Mucosa of gallbladder (tissue), 1 donor: ENCODE measurements around the gene COX7A1. TPM values are rescaled to one million over a fixed set of nuclear protein-coding genes. Genes with fewer than 3 reads are reported as not detected.
"Not testable (repeated sequence)": the region's sequence is repeated elsewhere in the genome, so short reads cannot be mapped to it uniquely, and the experiment has no call there.

Experiments used
- DNase-seq: peaks from one replicate; pipeline ENCODE4 v3.0.0-alpha.2; 2020; ENCODE audit warnings: low spot score
- total RNA-seq: library from RNA; stranded (reverse); gene quantifications from one replicate; pipeline ENCODE4 v1.2.1, GENCODE V29; 2021
- donor health status: DM: no; HTN: no; CAD: no.

COX7A1 gene
- 55.7 TPM for total RNA-seq

DNA sequence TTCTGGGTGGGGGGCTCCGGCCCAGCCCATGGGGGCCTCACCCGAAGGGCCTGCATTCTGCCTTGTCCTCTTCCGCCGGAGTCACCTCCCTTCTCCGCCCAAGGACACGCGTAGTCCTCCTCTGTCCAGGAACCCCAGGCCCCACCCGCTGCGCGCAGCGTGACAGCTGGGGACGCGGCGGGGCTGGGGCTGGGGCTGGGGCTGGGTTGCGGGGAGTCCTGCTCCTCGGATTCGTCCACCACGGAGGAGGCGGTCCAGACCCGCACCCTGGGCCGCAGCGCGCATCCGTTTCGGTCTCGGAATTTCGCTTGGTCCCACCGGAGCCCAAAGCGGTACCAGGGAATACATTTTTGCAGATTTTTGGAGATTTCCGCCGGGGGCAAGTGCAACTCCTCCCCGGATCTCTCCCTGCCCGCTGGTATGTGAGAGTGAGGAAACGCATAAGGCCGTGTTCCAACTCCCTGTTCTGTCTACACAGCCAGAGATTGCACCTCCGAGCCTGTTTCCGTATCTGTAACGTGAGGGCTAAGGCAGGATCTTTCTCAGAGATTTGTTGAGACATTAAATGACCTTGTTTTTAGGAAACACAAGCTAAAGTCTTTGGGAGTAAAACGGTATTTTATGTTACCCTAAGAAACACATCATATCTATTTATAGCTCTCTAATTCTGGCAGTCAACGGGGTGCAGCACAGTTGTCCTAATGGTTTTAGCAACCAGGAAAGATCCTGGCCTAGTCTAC is at the start of gene COX7A1:
Gene COX7A1, minus strand, starts transcription at position 96 of the 740 bp plus-strand sequence. Its CDS starts 40 bp downstream, at position 56.
- no peak for DNase-seq

DNA sequence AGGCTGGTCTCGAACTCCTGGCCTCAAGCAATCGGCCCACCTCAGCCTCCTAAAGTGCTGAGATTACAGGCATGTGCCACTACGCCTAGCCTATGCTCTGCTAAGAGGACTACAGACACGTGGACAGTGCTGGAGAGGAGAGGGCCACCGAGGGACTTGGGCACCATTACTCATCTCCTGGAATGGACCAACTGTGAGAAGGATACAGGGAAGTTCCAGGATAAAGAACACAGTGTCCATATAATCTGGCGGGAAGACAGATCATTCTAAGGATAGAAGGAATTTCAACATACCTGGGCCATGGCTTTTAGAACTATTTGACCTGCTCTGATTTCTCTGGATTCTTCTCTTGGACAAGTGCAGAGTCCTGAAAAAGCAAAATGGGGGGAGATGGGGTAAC is 49.4 kb upstream of the COX7A1 start:
- DNase-seq: no peak

DNA sequence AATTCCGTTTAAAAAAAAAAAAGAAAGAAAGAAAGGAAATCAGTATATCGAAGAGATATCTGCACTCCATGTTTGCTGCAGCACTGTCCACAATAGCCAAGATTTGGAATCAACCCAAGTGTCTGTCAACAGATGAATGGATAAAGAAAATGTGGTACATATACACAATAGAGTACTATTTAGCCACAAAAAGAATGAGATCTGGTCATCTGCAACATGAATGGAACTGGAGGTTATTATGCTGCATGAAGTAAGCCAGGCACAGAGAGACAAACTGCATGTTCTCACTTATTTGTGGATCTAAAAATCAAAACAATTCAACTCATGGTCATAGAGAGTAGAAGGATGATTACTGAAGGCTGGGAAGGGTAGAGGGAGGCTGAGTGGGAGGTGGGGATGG is 45.9 kb upstream of the COX7A1 start:
- no peak for DNase-seq

DNA sequence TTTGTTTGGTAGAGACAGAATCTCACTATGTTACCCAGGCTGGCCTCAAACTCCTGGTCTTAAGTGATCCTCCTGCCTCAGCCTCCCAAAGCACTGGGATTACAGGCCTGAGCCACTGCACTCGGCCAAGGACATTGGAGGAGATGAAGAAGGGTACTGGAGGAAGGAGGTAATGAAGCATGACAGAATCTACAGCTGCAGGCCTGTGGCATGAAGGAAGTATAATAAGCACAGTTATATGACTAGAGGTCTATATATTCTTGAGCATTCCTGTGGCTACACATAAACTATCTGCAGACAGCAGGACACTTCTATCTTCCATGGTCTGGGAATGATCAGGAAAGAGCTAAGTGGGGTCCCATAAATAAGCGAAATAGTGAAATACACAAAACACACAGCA is 44.0 kb upstream of the COX7A1 start:
- DNase-seq: no peak

DNA sequence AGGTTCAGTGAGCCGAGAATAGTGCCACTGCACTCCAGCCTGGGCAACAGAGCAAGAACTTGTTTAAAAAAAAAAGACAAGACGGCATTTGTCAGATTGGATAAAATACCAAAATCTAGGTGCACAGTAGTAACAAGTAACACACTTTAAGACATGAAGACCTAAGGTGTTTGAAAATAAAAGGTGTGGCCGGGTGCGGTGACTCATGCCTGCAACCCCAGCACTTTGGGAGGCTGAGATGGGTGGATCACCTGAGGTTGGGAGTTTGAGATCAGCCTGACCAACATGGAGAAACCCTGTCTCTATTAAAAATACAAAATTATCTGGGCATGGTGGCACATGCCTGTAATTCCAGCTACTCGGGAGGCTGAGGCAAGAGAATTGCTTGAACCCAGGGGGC is 34.5 kb upstream of the COX7A1 start:
- DNase-seq: not testable (repeated sequence)

DNA sequence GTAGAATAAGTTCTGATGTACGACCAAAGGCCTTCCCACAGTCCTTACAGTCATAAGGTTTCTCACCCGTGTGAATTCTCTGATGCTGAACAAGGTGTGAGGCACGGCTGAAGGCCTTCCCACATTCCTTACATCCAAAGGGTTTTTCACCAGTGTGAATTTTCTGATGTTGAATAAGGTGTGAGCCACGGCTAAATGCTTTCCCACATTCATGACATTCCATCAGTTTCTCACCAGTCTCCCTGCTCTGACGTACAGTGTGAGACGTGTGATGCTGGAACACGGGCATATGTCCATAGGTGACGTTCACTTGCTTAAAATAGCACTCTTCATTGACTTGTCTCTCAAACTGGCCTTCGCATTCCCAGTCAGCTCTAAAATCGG is 31.0 kb upstream of the COX7A1 start:
- no peak for DNase-seq

DNA sequence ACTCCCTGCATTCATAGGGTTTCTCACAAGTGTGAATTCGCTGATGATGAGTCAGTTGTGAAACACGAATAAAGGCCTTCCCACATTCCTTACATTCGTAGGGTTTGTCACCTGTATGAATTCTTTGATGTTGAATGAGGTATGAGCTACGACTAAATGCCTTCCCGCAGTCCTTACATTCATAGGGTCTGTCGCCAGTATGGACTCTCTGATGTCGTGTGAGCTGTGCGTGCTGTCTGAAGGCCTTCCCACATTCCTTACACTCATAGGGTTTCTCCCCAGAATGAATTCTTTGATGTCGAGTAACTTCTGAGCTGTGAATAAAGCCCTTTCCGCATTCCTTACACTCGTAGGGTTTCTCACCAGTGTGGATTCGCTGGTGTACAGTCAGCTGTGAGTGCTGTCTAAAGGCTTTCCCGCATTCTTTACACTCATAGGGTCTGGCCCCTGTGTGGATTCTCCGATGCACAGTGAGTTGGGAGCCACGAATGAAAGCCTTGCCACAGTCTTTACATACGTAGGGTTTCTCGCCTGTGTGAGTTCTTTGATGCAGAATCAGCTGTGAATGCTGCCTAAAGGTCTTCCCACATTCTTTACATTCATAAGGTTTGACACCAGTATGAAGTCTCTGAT is 30.5 kb upstream of the COX7A1 start:
- DNase-seq: no peak

DNA sequence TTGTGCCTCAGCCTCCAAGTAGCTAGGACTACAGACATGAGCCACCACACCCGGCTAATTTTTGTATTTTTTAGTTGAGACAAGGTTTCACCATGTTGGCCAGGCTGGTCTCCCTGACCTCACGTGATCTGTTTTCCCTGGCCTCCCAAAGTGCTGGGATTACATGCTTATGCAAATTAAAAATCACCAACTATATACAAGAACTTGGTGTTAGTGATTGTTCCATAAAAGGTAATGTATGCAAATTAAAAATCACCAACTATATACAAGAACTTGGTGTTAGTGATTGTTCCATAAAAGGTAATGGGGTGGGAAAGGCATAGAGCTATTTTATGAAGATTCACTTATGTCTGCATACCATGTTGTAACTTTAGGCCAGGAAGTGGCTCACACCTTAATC is 26.8 kb upstream of the COX7A1 start:
- not testable (repeated sequence) for DNase-seq

DNA sequence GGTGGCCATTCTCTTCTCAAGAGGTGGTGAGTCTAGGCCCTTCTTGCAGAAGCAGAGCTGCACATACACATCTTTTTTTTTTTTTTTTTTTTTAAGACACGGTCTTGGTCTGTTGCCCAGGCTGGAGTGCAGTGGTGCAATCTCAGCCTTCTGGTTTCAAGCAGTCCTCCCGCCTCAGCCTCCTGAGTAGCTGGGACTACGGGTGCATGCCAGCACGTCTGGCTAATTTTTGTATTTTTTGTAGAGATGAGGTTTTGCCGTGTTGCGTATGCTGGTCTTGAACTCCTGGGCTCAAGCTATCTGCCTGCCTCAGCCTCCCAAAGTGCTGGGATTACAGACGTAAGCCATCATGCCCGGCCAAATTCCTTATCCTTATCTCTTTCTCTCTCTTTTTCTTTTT is 21.6 kb upstream of the COX7A1 start:
- DNase-seq: not testable (repeated sequence)

DNA sequence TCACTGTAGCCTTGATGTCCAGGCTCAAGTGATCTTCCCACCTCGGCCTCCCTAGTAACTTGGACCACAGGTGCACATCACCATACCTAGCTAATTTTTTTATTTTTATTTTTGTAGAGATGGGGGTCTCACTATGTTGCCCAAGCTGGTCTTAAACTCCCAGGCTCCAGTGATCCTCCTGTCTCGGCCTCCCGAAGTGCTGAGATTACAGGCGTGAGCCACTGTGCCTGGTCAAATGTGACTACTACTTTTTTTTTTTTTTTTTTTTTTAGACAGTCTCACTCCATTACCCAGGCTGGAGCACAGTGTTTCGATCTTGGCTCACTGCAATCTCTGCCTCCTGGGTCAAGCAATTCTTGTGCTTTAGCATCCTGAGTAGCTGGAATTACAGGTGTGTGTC is 20.6 kb upstream of the COX7A1 start:
- no peak for DNase-seq

DNA sequence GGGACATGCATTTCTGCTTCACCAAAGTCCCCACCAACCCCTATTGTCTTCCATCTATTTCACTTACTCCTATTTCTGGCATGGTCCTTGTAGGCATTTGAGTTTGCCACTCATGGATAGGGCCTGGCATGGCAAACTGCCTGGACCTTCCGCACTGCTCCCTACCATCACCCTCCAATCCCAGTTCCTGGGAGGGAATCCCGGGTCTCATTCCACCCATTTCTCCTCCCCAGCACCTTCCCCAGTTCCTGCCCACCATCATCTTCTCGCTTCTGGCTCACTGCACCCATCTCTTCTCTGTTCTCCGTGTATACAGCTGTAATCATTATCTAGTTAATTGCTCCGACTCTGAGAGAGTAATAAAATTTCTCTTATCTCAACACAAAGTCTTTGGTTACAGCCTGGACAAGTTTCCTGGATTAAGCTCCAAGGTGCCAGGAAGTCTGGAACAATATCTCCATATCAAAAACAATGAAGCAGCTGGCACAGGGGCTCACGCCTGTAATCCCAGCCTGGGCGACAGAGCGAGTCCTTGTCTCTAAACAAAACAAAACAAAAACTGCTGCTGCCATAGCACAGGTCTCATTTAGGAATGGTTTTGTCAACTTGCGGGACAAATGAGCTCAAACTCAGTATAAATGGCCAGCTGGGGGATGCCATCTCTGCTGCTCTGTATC is 17.0 kb upstream of the COX7A1 start:
- DNase-seq: no peak

DNA sequence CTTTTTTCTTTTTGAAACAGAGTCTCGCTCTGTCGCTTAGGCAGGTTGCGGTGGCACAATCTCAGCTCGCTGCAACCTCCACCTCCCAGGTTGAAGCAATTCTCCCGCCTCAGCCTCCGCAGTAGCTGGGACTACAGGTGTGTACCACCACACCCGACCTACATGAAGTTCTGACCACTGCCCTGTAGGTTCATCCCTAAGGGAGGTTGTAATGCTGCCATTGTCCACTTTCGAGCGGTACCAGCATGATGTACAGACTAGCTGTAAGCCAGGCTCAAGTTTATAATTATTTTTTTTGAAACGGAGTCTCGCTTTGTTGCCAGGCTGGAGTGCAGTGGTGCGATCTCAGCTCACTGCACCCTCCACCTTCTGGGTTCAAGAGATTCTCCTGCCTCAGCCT is 11.6 kb upstream of the COX7A1 start:
- no peak for DNase-seq

DNA sequence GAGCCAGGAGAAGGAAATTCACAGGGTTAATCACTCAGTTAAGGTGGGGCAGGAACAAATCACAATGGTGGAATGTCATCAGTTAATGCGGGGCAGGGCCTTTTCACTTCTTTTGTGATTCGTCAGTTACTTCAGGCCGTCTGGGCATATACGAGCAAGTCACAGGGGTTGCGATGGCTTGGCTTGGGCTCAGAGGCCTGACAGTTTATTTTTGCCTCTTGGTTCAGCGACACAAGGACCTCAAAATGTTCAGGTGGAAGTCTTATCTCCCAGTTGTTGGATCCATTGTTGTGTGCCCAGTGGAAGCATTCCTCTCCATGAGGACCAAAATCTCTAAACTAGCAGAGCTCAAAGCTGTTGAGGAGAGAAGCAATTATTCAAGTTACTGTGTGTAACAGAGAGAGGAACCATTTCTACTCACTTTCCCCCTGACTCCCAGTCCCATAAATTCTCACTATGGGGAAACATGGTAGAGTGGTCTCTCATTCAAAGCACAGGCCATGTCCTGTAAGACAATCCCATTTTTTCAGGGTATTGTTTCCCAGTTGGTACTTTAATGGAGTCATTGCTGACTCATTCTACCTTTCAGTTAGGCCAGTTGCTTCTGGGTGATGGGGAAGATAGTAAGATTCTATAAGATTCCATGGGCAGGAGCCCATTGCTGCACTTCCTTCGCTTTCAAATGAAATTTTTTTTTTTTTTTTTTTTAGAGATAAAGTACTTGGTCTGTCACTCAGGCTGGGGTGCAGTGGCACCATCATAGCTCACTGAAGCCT is 8.8 kb upstream of the COX7A1 start:
- DNase-seq: no peak

DNA sequence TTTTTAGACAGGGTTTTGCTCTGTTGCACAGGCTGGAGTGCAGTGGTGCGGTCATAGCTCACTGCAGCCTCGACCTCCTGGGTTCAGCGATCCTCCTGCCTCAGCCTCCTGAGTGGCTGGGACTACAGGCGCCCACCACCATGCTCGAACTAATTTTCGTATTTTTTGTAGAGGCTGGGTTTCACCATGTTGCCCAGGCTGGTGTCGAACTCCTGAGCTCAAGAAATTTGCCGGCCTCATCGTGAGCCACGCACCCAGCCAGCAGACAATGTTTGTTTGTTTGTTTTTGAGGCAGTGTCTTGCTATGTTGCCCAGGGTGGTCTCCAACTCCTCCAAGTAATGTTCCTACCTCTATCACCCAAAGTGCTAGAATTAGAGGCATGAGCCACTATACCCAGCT is 879 bp upstream of the COX7A1 start:
- no peak for DNase-seq

DNA sequence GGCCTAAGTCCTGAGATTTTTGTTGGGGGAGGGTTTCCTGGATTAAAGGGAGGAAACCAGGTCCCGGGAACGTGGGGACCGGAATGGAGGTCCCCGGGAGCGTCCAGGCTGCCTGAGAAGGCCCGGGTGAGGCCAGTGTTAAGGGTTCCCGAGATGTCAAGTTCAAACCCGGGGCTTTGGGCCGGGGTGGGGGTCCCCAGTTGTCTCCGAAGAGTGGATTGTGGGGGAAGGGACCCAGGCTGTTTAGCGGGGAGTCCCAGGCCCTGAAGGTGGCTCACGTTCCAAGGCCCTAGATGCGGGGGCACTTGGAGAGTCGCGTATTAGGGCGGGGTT is 262 bp downstream of the COX7A1 start:
- no peak for DNase-seq

DNA sequence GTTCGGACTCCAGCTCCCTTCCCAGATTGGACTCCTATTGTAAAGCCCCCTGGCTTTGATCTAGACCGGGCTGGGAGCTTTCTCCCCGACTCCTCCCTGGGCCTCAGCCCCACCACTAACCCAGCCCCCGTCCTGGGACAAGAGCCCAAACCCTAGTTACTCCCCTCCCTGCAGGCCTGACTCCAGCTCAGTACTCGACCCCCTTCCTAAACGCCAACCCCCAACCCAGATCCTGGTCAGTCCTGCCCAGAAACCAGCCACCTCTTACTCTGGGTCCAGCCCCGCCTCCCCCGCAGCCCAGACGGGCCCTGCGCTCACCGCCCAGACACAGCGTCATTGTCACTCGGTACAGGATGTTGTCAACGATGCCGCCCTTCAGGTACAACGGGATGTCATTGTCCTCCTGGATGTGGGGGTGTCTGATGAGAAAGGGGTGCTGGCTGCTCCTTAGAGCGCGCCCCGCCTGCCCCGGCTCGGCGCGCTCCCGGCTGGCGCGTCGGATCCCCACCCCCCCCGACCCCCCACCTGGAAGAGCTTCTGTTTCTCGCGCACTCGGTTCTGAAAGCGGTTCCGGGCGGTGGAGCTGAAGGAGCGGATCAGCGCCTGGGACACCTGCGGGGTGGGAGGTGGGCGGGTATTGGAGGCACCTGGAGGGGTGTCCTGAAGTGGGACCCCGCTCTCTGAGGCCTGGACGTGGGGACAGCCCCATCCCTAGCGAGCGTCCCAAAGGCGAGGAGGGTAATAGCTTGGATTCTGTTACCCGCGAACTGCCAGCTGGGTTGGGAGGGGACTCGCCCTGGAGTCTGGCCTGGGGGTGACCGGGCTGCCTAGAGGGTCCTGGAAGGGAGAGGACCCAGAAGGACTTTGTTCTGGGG is 866 bp downstream of the COX7A1 start:
- no peak for DNase-seq

DNA sequence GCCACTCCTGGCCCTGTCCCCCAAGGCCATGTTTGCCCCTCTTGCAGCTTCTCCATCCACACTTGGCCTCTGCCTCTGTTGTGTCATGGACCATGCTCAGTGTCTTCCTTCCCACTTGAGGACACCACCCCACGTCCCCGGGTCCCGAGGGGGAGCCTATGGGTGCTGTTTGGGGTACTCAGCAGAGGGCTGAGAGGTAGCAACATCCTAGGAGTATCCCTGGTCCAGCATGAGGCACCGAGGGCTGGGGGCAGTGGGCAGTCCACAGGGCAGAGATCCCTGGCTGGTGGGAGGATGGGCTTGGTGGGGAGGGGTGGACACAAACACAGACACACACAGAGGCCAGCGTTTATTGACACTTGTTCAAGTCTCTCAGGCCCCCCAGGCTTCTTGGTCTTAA is 1.7 kb downstream of the COX7A1 start:
- no peak for DNase-seq

DNA sequence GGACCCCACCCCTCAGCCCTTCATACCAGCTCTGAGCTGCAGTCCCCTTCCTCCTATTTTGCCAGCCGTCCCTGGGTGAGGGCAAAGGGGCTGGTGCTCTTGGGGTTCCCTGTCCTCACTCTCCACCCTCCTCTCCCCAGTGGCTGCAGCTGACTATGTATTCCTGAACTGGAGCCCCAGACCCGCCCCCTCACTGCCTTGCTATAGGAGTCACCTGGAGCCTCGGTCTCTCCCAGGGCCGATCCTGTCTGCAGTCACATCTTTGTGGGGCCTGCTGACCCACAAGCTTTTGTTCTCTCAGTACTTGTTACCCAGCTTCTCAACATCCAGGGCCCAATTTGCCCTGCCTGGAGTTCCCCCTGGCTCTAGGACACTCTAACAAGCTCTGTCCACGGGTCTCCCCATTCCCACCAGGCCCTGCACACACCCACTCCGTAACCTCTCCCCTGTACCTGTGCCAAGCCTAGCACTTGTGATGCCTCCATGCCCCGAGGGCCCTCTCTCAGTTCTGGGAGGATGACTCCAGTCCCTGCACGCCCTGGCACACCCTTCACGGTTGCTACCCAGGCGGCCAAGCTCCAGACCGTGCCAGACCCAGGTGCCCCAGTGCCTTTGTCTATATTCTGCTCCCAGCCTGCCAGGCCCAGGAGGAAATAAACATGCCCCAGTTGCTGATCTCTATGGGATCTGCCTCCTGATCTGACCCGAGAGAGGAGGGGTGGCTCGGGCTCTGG is 2.4 kb downstream of the COX7A1 start:
- no peak for DNase-seq

DNA sequence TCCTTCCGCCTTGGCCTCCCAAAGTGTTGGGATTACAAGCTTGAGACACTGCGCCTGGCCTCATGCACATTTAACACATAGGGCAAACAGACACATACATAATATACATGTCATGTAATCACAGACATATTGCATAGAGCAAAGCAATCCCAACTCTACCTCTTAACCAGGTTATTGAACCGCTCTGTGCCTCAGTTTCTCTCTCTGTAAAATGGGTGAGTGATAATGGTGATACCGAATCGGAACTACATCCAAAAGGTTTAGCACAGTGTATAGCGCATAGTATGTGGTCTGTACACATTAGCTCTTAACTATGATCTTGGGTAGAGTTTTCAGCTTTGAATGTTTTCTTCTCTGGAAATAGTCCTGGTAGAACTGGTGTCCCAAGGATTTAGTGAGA is 7.6 kb downstream of the COX7A1 start:
- DNase-seq: no peak

DNA sequence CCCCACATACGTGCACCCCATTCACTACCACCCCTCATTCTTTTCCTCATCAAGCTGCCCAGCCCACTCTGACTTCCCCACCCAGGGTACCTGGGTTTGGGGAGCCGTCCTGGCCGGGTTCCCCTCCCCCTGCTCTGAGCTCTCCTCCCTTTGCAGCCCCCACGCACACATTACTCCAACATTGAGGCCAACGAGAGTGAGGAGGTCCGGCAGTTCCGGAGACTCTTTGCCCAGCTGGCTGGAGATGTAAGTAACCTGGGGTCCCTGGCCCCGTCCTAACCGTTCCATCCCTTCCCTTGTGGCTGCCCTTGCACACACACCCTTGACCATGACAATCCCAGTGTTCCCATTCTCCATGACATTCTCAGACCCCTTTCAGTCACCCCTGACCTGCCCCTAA is 9.8 kb downstream of the COX7A1 start:
- DNase-seq: no peak

DNA sequence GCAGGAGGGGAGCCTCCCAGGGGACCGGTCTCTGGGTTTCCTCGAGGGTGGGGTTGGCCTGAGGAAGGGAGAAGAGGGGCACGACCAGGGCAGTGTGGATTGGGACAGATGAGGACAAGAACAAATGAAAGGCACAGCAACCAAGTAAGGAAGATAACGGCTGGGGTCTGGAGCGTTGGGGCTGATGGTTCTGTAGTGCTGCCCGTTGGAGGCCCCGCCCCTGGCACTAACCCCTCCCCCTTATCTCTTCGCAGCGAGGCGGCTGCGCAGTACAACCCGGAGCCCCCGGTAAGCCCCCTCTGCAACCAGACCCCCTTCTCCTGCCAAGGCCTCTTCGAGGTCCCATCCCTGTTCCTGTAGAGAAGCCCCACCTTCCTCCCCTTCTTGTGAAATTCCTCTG is 10.2 kb downstream of the COX7A1 start:
- no peak for DNase-seq
